Hepatocyte (in vitro differentiated cells): ENCODE data around the gene NXN. TPM values are rescaled to one million over a fixed set of nuclear protein-coding genes. Genes with fewer than 3 reads are reported as not detected.
"Not testable (repeated sequence)": the region's sequence is repeated elsewhere in the genome, so short reads cannot be mapped to it uniquely, and the experiment has no call there.

Experiments used
- DNase-seq: peaks from one replicate; pipeline ENCODE4 v3.0.0-alpha.2; 2016; ENCODE audit warnings: low spot score
- H2AFZ ChIP-seq: fragments of 200-600 bp; sonication (generic); 2 replicates; pipeline ENCODE4 v1.6.0; 2016; ENCODE audit warnings: antibody characterized with exemption, mild to moderate bottlenecking
- H3K27ac ChIP-seq: fragments of 200-600 bp; sonication (generic); 2 replicates; pipeline ENCODE4 v1.5.1; 2016; ENCODE audit warnings: mild to moderate bottlenecking
- H3K27me3 ChIP-seq: fragments of 200-600 bp; sonication (generic); 2 replicates; pipeline ENCODE4 v1.6.1; 2016
- H3K36me3 ChIP-seq: fragments of 200-600 bp; sonication (generic); replicated peaks from 2 replicates; pipeline ENCODE4 v1.5.1; 2016; ENCODE audit warnings: low read depth; ENCODE audit not compliant: insufficient read depth
- H3K4me1 ChIP-seq: fragments of 200-600 bp; sonication (generic); 2 replicates; pipeline ENCODE4 v1.5.1; 2016; ENCODE audit warnings: mild to moderate bottlenecking, moderate library complexity; ENCODE audit not compliant: insufficient read depth
- H3K4me2 ChIP-seq: fragments of 200-600 bp; sonication (generic); 2 replicates; pipeline ENCODE4 v1.6.0; 2016
- H3K4me3 ChIP-seq: fragments of 200-600 bp; sonication (generic); 2 replicates; pipeline ENCODE4 v1.5.1; 2016; ENCODE audit warnings: mild to moderate bottlenecking
- H3K79me2 ChIP-seq: fragments of 200-600 bp; sonication (generic); 2 replicates; pipeline ENCODE4 v1.6.0; 2017; ENCODE audit warnings: mild to moderate bottlenecking
- H3K9me2 ChIP-seq: fragments of 200-600 bp; sonication (generic); replicated peaks from 2 replicates; pipeline ENCODE4 v1.6.0; 2017; ENCODE audit warnings: mild to moderate bottlenecking; ENCODE audit not compliant: insufficient read depth
- H3K9me3 ChIP-seq: fragments of 200-600 bp; sonication (generic); 2 replicates; pipeline ENCODE4 v1.5.1; 2016; ENCODE audit warnings: low read depth, mild to moderate bottlenecking
- H4K20me1 ChIP-seq: fragments of 200-600 bp; sonication (generic); 2 replicates; pipeline ENCODE4 v1.6.0; 2016; ENCODE audit warnings: mild to moderate bottlenecking; ENCODE audit not compliant: insufficient read depth, poor library complexity, severe bottlenecking
- CTCF ChIP-seq: fragments of 200-600 bp; sonication (generic); IDR thresholded peaks from 2 replicates; pipeline ENCODE4 v1.5.1; 2016; ENCODE audit warnings: antibody characterized with exemption, mild to moderate bottlenecking; ENCODE audit not compliant: poor library complexity
- EZH2 ChIP-seq: fragments of 200-600 bp; sonication (generic); IDR thresholded peaks from 2 replicates; pipeline ENCODE4 v1.6.1; 2016; ENCODE audit warnings: antibody characterized with exemption, mild to moderate bottlenecking, borderline replicate concordance
- EZH2phosphoT487 ChIP-seq: fragments of 200-600 bp; sonication (generic); IDR thresholded peaks from one replicate; pipeline ENCODE4 v1.6.1; 2018; ENCODE audit warnings: antibody characterized with exemption, mild to moderate bottlenecking, low read depth, moderate library complexity; ENCODE audit not compliant: unreplicated experiment, severe bottlenecking
- WGBS: methylation state at CpG from one replicate; pipeline ENCODE4 v1.1.6; 2016; ENCODE audit warnings: low lambda C conversion rate; ENCODE audit errors: missing lambda C conversion rate; 5-methylcytosine and 5-hydroxymethylcytosine counted together
- polyA plus RNA-seq: library from polyadenylated mRNA; unstranded; fragments of >200 nt; fragmentation: Nextera tagmentation; extraction: Ambion mirVana; gene quantifications from 2 replicates; pipeline ENCODE4 v1.2.1, GENCODE V29; 2016
- total RNA-seq: library from RNA; depleted of rRNA; stranded (reverse); fragments of >200 nt; gene quantifications from 2 replicates; pipeline ENCODE4 v1.2.3, GENCODE V29; 2014

NXN gene
- total and polyA plus RNA-seq, 2 experiments from 2014 or later: 55.0 to 74.1 TPM

GRCh38 chr17:876272-876671 is 103.3 kb downstream of the NXN start:
- no peak for DNase-seq
- peaks cover 8% of the 10 kb centered on the region for H3K4me1 ChIP-seq

GRCh38 chr17:874590-874989 is 105.0 kb downstream of the NXN start:
- not testable (repeated sequence) for H3K36me3 ChIP-seq, H3K27me3 ChIP-seq, H3K4me2 ChIP-seq, DNase-seq, H3K4me1 ChIP-seq, H3K4me3 ChIP-seq, H2AFZ ChIP-seq, H3K9me2 ChIP-seq, H4K20me1 ChIP-seq, H3K27ac ChIP-seq, H3K9me3 ChIP-seq
- WGBS: 100% methylated on average over 2 of the region's 2 CpGs
- H3K79me2 ChIP-seq: peaks cover 90% of the 10 kb centered on the region

More at GRCh38 chr17:876272-876671, 103.3 kb downstream of the NXN start:
- Histone ChIP-seq H4K20me1 (peaks cover 4% of the 10 kb centered on the region), H3K4me2 (no peak overlapping the region), H3K9me2 (no peaks in the 10 kb centered on the region), H3K9me3 (no peaks in the 10 kb centered on the region), H2AFZ (no peak overlapping the region), H3K79me2 (peaks cover 91% of the 10 kb centered on the region), H3K4me3 (no peak overlapping the region), H3K27me3 (no peaks in the 10 kb centered on the region), H3K36me3 (no peaks in the 10 kb centered on the region), H3K27ac (no peak overlapping the region)
- WGBS: 74% methylated on average over 12 of the region's 12 CpGs
- no peak for TF ChIP-seq CTCF
- no peak for TF ChIP-seq EZH2
- TF ChIP-seq EZH2phosphoT487: no peak

- H3K27me3 ChIP-seq: no peaks in the 10 kb centered on the region
- no peaks in the 10 kb centered on the region for H3K9me2 ChIP-seq
- no peak overlapping the region for H3K4me2 ChIP-seq
- peaks cover 81% of the 10 kb centered on the region for H3K79me2 ChIP-seq
- no peak overlapping the region for H3K4me3 ChIP-seq
- 92% methylated on average over 5 of the region's 5 CpGs for WGBS
- no peaks in the 10 kb centered on the region for H3K36me3 ChIP-seq
- no peaks in the 10 kb centered on the region for H3K9me3 ChIP-seq
- no peak for DNase-seq
- TF ChIP-seq EZH2 (no peak), CTCF (no peak), EZH2phosphoT487 (no peak)
- H4K20me1 ChIP-seq: peaks cover 2% of the 10 kb centered on the region
- H2AFZ ChIP-seq: no peak overlapping the region
- H3K27ac ChIP-seq: no peak overlapping the region
- H3K4me1 ChIP-seq: peaks cover 4% of the 10 kb centered on the region
Measured at GRCh38 chr17:872855-873254, 106.7 kb downstream of the NXN start.

- Histone ChIP-seq H3K9me2 (no peaks in the 10 kb centered on the region), H3K27me3 (no peaks in the 10 kb centered on the region), H3K4me1 (peaks cover 4% of the 10 kb centered on the region), H3K4me3 (no peak overlapping the region), H3K79me2 (peaks cover 79% of the 10 kb centered on the region), H2AFZ (no peak overlapping the region), H3K4me2 (no peak overlapping the region), H3K27ac (no peak overlapping the region), H3K36me3 (no peaks in the 10 kb centered on the region), H3K9me3 (no peaks in the 10 kb centered on the region), H4K20me1 (no peaks in the 10 kb centered on the region)
- 66% methylated on average over 7 of the region's 9 CpGs for WGBS
- DNase-seq: no peak
- TF ChIP-seq EZH2 (no peak), CTCF (no peak), EZH2phosphoT487 (no peak)
Measured at GRCh38 chr17:871751-872519, 107.6 kb downstream of the NXN start.
